Lung (tissue), 12 donors: ENCODE results near the gene ANK3. TPM values are rescaled to one million over a fixed set of nuclear protein-coding genes. Genes with fewer than 3 reads are reported as not detected.

ENCODE experiments used
- ATAC-seq: fragments of 200-7000 bp; cut with Tn5 transposase; one replicate; pipeline ENCODE4 v1.9.1; 2020; ENCODE audit warnings: moderate number of reproducible peaks; ENCODE audit not compliant: insufficient read depth, low FRiP score
- DNase-seq, 3 donors: peaks; one replicate each; pipeline ENCODE4 v3.0.0-alpha.2; 2013 to 2017
- H3K27ac ChIP-seq, 2 donors: one replicate each; pipeline ENCODE4 v1.5.1; 2013; ENCODE audit warnings: mild to moderate bottlenecking in 2 of 2, moderate library complexity in 2 of 2, control low read depth in 1 of 2, inconsistent platforms in 1 of 2, low read depth in 1 of 2, low read length in 1 of 2
- H3K27me3 ChIP-seq, 3 donors: one replicate each; pipeline ENCODE4 v1.5.1; 2013; ENCODE audit warnings: low read length in 2 of 3; ENCODE audit not compliant: control insufficient read depth in 3 of 3, insufficient read depth in 3 of 3
- H3K36me3 ChIP-seq, 4 donors: one replicate each; pipeline ENCODE4 v1.5.1; 2013; ENCODE audit warnings: low read length in 4 of 4, mild to moderate bottlenecking in 1 of 4, moderate library complexity in 1 of 4; ENCODE audit not compliant: control insufficient read depth in 4 of 4, insufficient read depth in 4 of 4
- H3K4me1 ChIP-seq, 5 donors: one replicate each; pipeline ENCODE4 v1.5.1; 2013; ENCODE audit warnings: low read length in 5 of 5, mild to moderate bottlenecking in 2 of 5, moderate library complexity in 1 of 5; ENCODE audit not compliant: control insufficient read depth in 5 of 5, insufficient read depth in 5 of 5
- H3K4me3 ChIP-seq: one replicate; pipeline ENCODE4 v1.5.1; 2013; ENCODE audit warnings: mild to moderate bottlenecking, control low read depth, moderate library complexity
- H3K9ac ChIP-seq, 2 donors: one replicate each; pipeline ENCODE4 v1.5.1; 2013; ENCODE audit warnings: low read length in 2 of 2, control low read depth in 1 of 2; ENCODE audit not compliant: insufficient read depth in 1 of 2
- H3K9me3 ChIP-seq, 4 donors: one replicate each; pipeline ENCODE4 v1.5.1; 2013; ENCODE audit warnings: low read length in 3 of 4, mild to moderate bottlenecking in 1 of 4, moderate library complexity in 1 of 4; ENCODE audit not compliant: control insufficient read depth in 4 of 4, insufficient read depth in 3 of 4
- CTCF ChIP-seq: IDR thresholded peaks from 2 replicates; pipeline ENCODE4 v1.5.1; 2012; ENCODE audit warnings: mild to moderate bottlenecking; ENCODE audit errors: control extremely low read depth, extremely low read depth
- WGBS, 2 donors: extraction: QIAGEN DNeasy Blood & Tissue Kit; methylation state at CpG; one replicate each; pipeline ENCODE4 v1.1.7; 2013; 5-methylcytosine and 5-hydroxymethylcytosine counted together
- polyA plus RNA-seq, 2 donors: library from polyadenylated mRNA; stranded (reverse); fragments of 200-250 nt; gene quantifications; one replicate each; pipeline ENCODE4 v1.2.1, GENCODE V29; 2013
- total RNA-seq, 2 donors: library from RNA; depleted of rRNA in 1 of 2; stranded (reverse); fragments of >200 nt in 1 of 2; gene quantifications; one replicate each; pipeline ENCODE4 v1.2.1, GENCODE V29; 2014 to 2021
- donor health status: control.
- donor health status: control.
- donor health status: Bipolar disorder and iron deficiency.
- donor health status: healthy.
- donor health status: DM: yes; HTN: yes; CAD: no.

The ANK3 gene
- total and polyA plus RNA-seq, 4 donors = 10.4 to 96.0 (median 46.4) TPM

- TF ChIP-seq CTCF = no peak
- H3K4me1 ChIP-seq = no peaks in the 10 kb centered on the region
These were observed 284.4 kb downstream of the ANK3 start for GRCh38 chr10:60105295-60105695.

GRCh38 chr10:60101821-60102220 is 287.9 kb downstream of the ANK3 start:
- ATAC-seq (no peak), DNase-seq (no peak)
- 80 to 84% methylated on average over 4 of the region's 4 CpGs for WGBS, 2 donors
- Histone ChIP-seq H3K4me3 (no peak overlapping the region), H3K27ac (no peak overlapping the region), H3K9me3 (no peaks in the 10 kb centered on the region), H3K36me3 (peaks cover 0 to 5% (median 0%) of the 10 kb centered on the region in 4 donors), H3K9ac (no peak overlapping the region), H3K27me3 (no peaks in the 10 kb centered on the region), H3K4me1 (no peaks in the 10 kb centered on the region)
- no peak for TF ChIP-seq CTCF

More at GRCh38 chr10:60105295-60105695, 284.4 kb downstream of the ANK3 start:
- Histone ChIP-seq H3K27ac (no peak overlapping the region), H3K9me3 (no peaks in the 10 kb centered on the region), H3K9ac (no peak overlapping the region), H3K27me3 (no peaks in the 10 kb centered on the region), H3K36me3 (peaks cover 0 to 4% (median 0%) of the 10 kb centered on the region in 4 donors), H3K4me3 (no peak overlapping the region)
- DNase-seq (no peak), ATAC-seq (no peak)

GRCh38 chr10:60099998-60100747 is 289.5 kb downstream of the ANK3 start:
- 58 to 75% methylated on average over 2 of the region's 2 CpGs for WGBS, 2 donors
- no peak overlapping the region for H3K27ac ChIP-seq
- H3K9ac ChIP-seq = no peak overlapping the region
- peak; percentile 69 for ATAC-seq
- peaks cover 0 to 5% (median 0%) of the 10 kb centered on the region in 4 donors for H3K36me3 ChIP-seq
- H3K4me1 ChIP-seq = no peaks in the 10 kb centered on the region
- no peaks in the 10 kb centered on the region for H3K9me3 ChIP-seq
- no peaks in the 10 kb centered on the region for H3K27me3 ChIP-seq
- TF ChIP-seq CTCF = peak; percentile 36
- peak; percentile 29 to 81 (median 75) for DNase-seq
- H3K4me3 ChIP-seq = no peak overlapping the region
